Breast epithelium (tissue), 3 donors: Measurements from ENCODE around the gene SSH2.

ENCODE experiments used
- CTCF ChIP-seq, 3 donors: fragments of 450-650 bp; IDR thresholded peaks; one replicate each; pipeline ENCODE4 v1.5.1; 2016 to 2017; ENCODE audit warnings: antibody characterized with exemption in 3 of 3, mild to moderate bottlenecking in 3 of 3, moderate library complexity in 3 of 3
- POLR2AphosphoS5 ChIP-seq, 3 donors: sonication (generic); formaldehyde crosslinking; IDR thresholded peaks; one replicate each; pipeline ENCODE4 v1.6.1; 2017; ENCODE audit warnings: antibody characterized with exemption in 3 of 3

GRCh38 chr17:29612404-29613280 is 317.4 kb downstream of the SSH2 start:
- no peak for TF ChIP-seq CTCF (IDR thresholded peaks at IDR 0.05)
- no peak for TF ChIP-seq POLR2AphosphoS5 (IDR thresholded peaks at IDR 0.05)
